ENCODE measurements around the gene CCL4. TPM values are rescaled to one million over a fixed set of nuclear protein-coding genes. Genes with fewer than 3 reads are reported as not detected.

The CCL4 gene
- total RNA-seq, 1 experiment from 2014 or later = not detected

GRCh38 chr17:36144014-36144413 is 40.4 kb downstream of the CCL4 start:
- DNase-seq (ENCODE audit: low spot score) = no peak

- no peak for DNase-seq (ENCODE audit: low spot score)
These were observed 41.5 kb downstream of the CCL4 start for GRCh38 chr17:36144981-36145729.

GRCh38 chr17:36147601-36148000 is 44.0 kb downstream of the CCL4 start:
- no peak for DNase-seq (ENCODE audit: low spot score)

GRCh38 chr17:36148559-36149295 is 45.1 kb downstream of the CCL4 start:
- DNase-seq (ENCODE audit: low spot score) = peak; percentile 98

- no peak for DNase-seq (ENCODE audit: low spot score)
These were observed 45.7 kb downstream of the CCL4 start for GRCh38 chr17:36149296-36149820.

GRCh38 chr17:36151891-36152638 is 48.4 kb downstream of the CCL4 start:
- DNase-seq (ENCODE audit: low spot score) = no peak

- no peak for DNase-seq (ENCODE audit: low spot score)
These were observed 49.1 kb downstream of the CCL4 start for GRCh38 chr17:36152639-36153120.

GRCh38 chr17:36153895-36154610 is 50.4 kb downstream of the CCL4 start:
- DNase-seq (ENCODE audit: low spot score) = no peak

Small RNA genes within 50 kb of the gene (small RNA-seq; reads per million reads assigned to genes)
- gene RN7SL301P = not detected

Other genes with a start within 250 kb of the CCL4 start
- not detected in 2 replicates for gene HEATR9, start 234.9 kb upstream of the CCL4 start, total RNA-seq (2014; rRNA removed; shearing (Covaris generic))
- gene CCL5, start 223.5 kb upstream of the CCL4 start, total RNA-seq (2014; rRNA removed; shearing (Covaris generic)) = 0.23 TPM in 1 of 2 replicates, not detected in the other
- 4.9 and 11.3 TPM in 2 replicates for gene RDM1, start 173.1 kb upstream of the CCL4 start, total RNA-seq (2014; rRNA removed; shearing (Covaris generic))
- not detected in 2 replicates for gene LYZL6, start 160.1 kb upstream of the CCL4 start, total RNA-seq (2014; rRNA removed; shearing (Covaris generic))
- not detected in 2 replicates for gene CCL16, start 122.3 kb upstream of the CCL4 start, total RNA-seq (2014; rRNA removed; shearing (Covaris generic))
- gene CCL14, start 117.1 kb upstream of the CCL4 start, total RNA-seq (2014; rRNA removed; shearing (Covaris generic)) = 0.15 and 0.37 TPM in 2 replicates
- gene CCL15, start 102.3 kb upstream of the CCL4 start, total RNA-seq (2014; rRNA removed; shearing (Covaris generic)) = 6.1 and 8.4 TPM in 2 replicates
- not detected in 2 replicates for gene CCL23, start 85.9 kb upstream of the CCL4 start, total RNA-seq (2014; rRNA removed; shearing (Covaris generic))
- not detected in 2 replicates for gene CCL18, start 39.6 kb upstream of the CCL4 start, total RNA-seq (2014; rRNA removed; shearing (Covaris generic))
- not detected in 2 replicates for gene CCL3, start 13.7 kb upstream of the CCL4 start, total RNA-seq (2014; rRNA removed; shearing (Covaris generic))
- gene TBC1D3B, start 72.8 kb downstream of the CCL4 start, total RNA-seq (2014; rRNA removed; shearing (Covaris generic)) = 10.0 and 18.6 TPM in 2 replicates
- gene CCL3L1, start 92.9 kb downstream of the CCL4 start, total RNA-seq (2014; rRNA removed; shearing (Covaris generic)) = not detected in 2 replicates
- gene CCL4L2, start 107.2 kb downstream of the CCL4 start, total RNA-seq (2014; rRNA removed; shearing (Covaris generic)) = not detected in 2 replicates
- gene TBC1D3I, start 160.7 kb downstream of the CCL4 start, total RNA-seq (2014; rRNA removed; shearing (Covaris generic)) = 0.10 and 0.42 TPM in 2 replicates
- gene TBC1D3G, start 220.1 kb downstream of the CCL4 start, total RNA-seq (2014; rRNA removed; shearing (Covaris generic)) = not detected in 2 replicates